HCEC 1CT (cell line): ENCODE data around the gene VWA1.
A peak's percentile ranks its signal among the peaks of the same experiment; 100 is the strongest.
"Not testable (repeated sequence)": the region's sequence is repeated elsewhere in the genome, so short reads cannot be mapped to it uniquely, and the experiment has no call there.

ENCODE experiments used
- DNase-seq: peaks from one replicate; pipeline ENCODE4 v3.0.0-alpha.2; 2017

Gene VWA1

GRCh38 chr1:1424707-1425106, 10.8 kb upstream of the VWA1 start:
- no peak for DNase-seq

- no peak for DNase-seq
Observed at GRCh38 chr1:1425426-1425752, 10.1 kb upstream of the VWA1 start.

- no peak for DNase-seq
Observed at GRCh38 chr1:1425753-1426495, 9.6 kb upstream of the VWA1 start.

- DNase-seq = no peak
Observed at GRCh38 chr1:1426496-1427105, 8.9 kb upstream of the VWA1 start.

- DNase-seq = no peak
Observed at GRCh38 chr1:1427106-1427819, 8.2 kb upstream of the VWA1 start.

- DNase-seq = no peak
Observed at GRCh38 chr1:1427820-1428148, 7.7 kb upstream of the VWA1 start.

- no peak for DNase-seq
Observed at GRCh38 chr1:1428174-1428573, 7.3 kb upstream of the VWA1 start.

GRCh38 chr1:1428967-1429366, 6.5 kb upstream of the VWA1 start:
- DNase-seq = not testable (repeated sequence)

GRCh38 chr1:1429671-1430073, 5.8 kb upstream of the VWA1 start:
- DNase-seq = no peak

- DNase-seq = peak; percentile 51
Observed at GRCh38 chr1:1430114-1430982, 5.1 kb upstream of the VWA1 start.

- DNase-seq = no peak
Observed at GRCh38 chr1:1430992-1431844, 4.3 kb upstream of the VWA1 start.

- no peak for DNase-seq
Observed at GRCh38 chr1:1431845-1432273, 3.6 kb upstream of the VWA1 start.

GRCh38 chr1:1432274-1432950, 3.1 kb upstream of the VWA1 start:
- no peak for DNase-seq

GRCh38 chr1:1432951-1433803, 2.3 kb upstream of the VWA1 start:
- no peak for DNase-seq

GRCh38 chr1:1433804-1434130, 1.7 kb upstream of the VWA1 start:
- DNase-seq = no peak

GRCh38 chr1:1434131-1434823, 1.2 kb upstream of the VWA1 start:
- no peak for DNase-seq

GRCh38 chr1:1434824-1435105, 725 bp upstream of the VWA1 start:
- DNase-seq = no peak

- DNase-seq = no peak
Observed at GRCh38 chr1:1435911-1436629, 580 bp downstream of the VWA1 start.

- DNase-seq = no peak
Observed at GRCh38 chr1:1436630-1437032, 1.1 kb downstream of the VWA1 start.
